A549 (cell line): ENCODE results near the gene CCDC85B.

ENCODE experiments used
- POLR2A ChIP-seq: IDR thresholded peaks from 2 replicates; pipeline ENCODE4 v1.6.1; 2012; ENCODE audit warnings: mild to moderate bottlenecking, low read length
- TF ChIP-seq, protein P1 (sequence below): fragments of >200 bp; sonication (Bioruptor Twin); formaldehyde crosslinking; IDR thresholded peaks from 3 replicates; pipeline ENCODE4 v1.5.1; 2016

DNA sequence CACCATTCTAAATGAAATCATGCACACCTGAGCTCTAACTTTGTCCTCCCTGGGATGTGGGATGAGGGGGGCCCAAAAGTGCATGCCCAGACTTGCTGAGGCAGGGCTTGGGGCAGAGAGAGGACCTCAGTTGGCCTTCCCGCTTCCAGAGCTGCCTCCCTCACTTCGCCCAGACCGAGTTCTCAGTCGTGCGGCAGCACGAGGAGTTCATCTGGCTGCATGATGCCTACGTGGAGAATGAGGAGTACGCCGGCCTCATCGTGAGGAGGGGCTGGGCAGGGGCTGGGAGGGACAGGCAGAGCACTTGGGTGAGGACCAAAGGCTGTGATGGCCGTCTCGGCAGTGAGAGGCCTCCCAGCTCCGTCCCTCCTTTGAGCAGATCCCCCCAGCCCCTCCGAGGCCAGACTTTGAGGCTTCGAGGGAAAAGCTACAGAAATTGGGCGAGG is 40.7 kb upstream of the CCDC85B start:
- TF ChIP-seq, protein P1, sequence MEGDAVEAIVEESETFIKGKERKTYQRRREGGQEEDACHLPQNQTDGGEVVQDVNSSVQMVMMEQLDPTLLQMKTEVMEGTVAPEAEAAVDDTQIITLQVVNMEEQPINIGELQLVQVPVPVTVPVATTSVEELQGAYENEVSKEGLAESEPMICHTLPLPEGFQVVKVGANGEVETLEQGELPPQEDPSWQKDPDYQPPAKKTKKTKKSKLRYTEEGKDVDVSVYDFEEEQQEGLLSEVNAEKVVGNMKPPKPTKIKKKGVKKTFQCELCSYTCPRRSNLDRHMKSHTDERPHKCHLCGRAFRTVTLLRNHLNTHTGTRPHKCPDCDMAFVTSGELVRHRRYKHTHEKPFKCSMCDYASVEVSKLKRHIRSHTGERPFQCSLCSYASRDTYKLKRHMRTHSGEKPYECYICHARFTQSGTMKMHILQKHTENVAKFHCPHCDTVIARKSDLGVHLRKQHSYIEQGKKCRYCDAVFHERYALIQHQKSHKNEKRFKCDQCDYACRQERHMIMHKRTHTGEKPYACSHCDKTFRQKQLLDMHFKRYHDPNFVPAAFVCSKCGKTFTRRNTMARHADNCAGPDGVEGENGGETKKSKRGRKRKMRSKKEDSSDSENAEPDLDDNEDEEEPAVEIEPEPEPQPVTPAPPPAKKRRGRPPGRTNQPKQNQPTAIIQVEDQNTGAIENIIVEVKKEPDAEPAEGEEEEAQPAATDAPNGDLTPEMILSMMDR = no peak
- TF ChIP-seq POLR2A = no peak
